ENCODE data around the gene PLA2G3. TPM values are rescaled to one million over a fixed set of nuclear protein-coding genes. Genes with fewer than 3 reads are reported as not detected.
A peak's percentile ranks its signal among the peaks of the same experiment; 100 is the strongest.

Gene PLA2G3
- total RNA-seq, 1 donor = 0.36 TPM

DNA sequence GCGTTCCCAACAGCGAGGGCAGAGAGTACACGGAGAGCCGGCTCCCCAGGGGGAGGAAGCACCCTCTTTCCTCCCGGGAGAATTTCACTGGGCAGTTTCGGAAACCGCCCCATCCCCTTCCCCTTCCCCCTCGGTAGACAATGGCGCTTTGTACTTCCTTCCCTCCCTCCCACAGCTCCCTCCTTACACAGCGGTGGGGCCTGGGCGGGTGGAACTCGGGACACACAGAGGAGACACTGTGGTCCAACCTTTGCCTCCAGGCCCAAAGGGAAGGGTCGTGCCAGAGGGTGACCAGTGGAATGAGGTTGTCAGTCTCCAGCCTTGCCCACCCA is 54.8 kb downstream of the PLA2G3 start:
- H3K36me3 ChIP-seq (ENCODE audit: insufficient read depth, low read length) = peaks cover 58% of the 10 kb centered on the region
- H3K4me3 ChIP-seq (ENCODE audit: insufficient read depth, low read length) = peak overlapping the region; percentile 95
- TF ChIP-seq, protein P1, sequence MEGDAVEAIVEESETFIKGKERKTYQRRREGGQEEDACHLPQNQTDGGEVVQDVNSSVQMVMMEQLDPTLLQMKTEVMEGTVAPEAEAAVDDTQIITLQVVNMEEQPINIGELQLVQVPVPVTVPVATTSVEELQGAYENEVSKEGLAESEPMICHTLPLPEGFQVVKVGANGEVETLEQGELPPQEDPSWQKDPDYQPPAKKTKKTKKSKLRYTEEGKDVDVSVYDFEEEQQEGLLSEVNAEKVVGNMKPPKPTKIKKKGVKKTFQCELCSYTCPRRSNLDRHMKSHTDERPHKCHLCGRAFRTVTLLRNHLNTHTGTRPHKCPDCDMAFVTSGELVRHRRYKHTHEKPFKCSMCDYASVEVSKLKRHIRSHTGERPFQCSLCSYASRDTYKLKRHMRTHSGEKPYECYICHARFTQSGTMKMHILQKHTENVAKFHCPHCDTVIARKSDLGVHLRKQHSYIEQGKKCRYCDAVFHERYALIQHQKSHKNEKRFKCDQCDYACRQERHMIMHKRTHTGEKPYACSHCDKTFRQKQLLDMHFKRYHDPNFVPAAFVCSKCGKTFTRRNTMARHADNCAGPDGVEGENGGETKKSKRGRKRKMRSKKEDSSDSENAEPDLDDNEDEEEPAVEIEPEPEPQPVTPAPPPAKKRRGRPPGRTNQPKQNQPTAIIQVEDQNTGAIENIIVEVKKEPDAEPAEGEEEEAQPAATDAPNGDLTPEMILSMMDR (IDR thresholded peaks at IDR 0.05; ENCODE audit: extremely low read depth, low read depth, low read length) = no peak
- no peaks in the 10 kb centered on the region for H3K27me3 ChIP-seq (ENCODE audit: insufficient read depth, low read length)
- peak overlapping the region; percentile 93 for H3K4me2 ChIP-seq (ENCODE audit: insufficient read depth, low read length)
- DNase-seq (ENCODE audit: insufficient read length, low spot score, missing footprints) = peak; percentile 68
- no peaks in the 10 kb centered on the region for H3K9me3 ChIP-seq (ENCODE audit: low read depth, low read length)
- H3K4me1 ChIP-seq (ENCODE audit: insufficient read depth, low read length) = peaks cover 35% of the 10 kb centered on the region
- peak overlapping the region; percentile 61 for H3K27ac ChIP-seq (ENCODE audit: low read depth, low read length)
- H2AFZ ChIP-seq (ENCODE audit: low read length) = no peak overlapping the region
- H4K20me1 ChIP-seq (ENCODE audit: insufficient read depth, low read length) = peaks cover 61% of the 10 kb centered on the region
- H3K79me2 ChIP-seq (ENCODE audit: insufficient read depth, low read length) = peaks cover 89% of the 10 kb centered on the region

DNA sequence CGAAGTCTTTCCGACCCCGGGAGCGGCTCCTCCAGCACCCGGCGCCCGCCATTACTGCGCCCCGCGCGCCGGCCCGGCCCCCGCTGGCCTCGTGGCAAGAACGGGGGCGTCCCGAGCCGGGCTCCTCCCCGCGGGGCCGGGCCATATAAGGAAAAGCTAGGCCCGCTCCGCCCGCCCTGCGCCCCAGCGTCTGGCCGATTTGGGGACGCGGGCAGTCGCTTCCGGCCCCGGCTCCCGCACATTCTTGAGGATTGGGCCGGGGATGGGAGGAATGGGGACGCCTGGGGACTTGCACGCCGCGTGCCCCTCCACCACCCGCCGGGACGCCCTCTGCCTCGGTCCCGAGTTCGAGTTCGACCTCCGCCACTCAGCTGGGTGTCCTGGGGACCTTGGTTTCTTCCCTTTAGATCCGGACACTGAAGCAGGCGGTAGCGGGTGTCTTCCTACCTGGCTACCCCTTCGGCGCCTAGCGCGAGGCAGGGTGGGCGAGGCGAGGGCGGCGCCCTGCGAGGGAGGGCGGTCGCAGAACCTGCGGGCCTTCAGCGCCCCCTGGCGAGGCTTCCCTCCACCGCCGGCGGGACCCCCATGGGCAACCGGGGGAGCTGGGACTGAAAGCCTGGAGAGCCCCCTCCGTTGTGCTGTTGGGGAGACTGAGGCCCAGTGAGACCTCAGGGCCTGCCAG is 55.4 kb downstream of the PLA2G3 start:
- no peaks in the 10 kb centered on the region for H3K27me3 ChIP-seq (ENCODE audit: insufficient read depth, low read length)
- no peaks in the 10 kb centered on the region for H3K9me3 ChIP-seq (ENCODE audit: low read depth, low read length)
- peak overlapping the region; percentile 66 for H2AFZ ChIP-seq (ENCODE audit: low read length)
- TF ChIP-seq, protein P1 (IDR thresholded peaks at IDR 0.05; ENCODE audit: extremely low read depth, low read depth, low read length) = peak; percentile 62
- peak overlapping the region; percentile 62 for H3K27ac ChIP-seq (ENCODE audit: low read depth, low read length)
- peak; percentile 99 for DNase-seq (ENCODE audit: insufficient read length, low spot score, missing footprints)
- peaks cover 86% of the 10 kb centered on the region for H3K79me2 ChIP-seq (ENCODE audit: insufficient read depth, low read length)
- H3K4me3 ChIP-seq (ENCODE audit: insufficient read depth, low read length) = peak overlapping the region; percentile 95
- H3K36me3 ChIP-seq (ENCODE audit: insufficient read depth, low read length) = peaks cover 55% of the 10 kb centered on the region
- peaks cover 58% of the 10 kb centered on the region for H4K20me1 ChIP-seq (ENCODE audit: insufficient read depth, low read length)
- H3K4me1 ChIP-seq (ENCODE audit: insufficient read depth, low read length) = peaks cover 35% of the 10 kb centered on the region
- peak overlapping the region; percentile 93 for H3K4me2 ChIP-seq (ENCODE audit: insufficient read depth, low read length)

Small RNA genes within 50 kb of the gene (small RNA-seq; reads per million reads assigned to genes)
- gene MIR3928 = 2.8 reads per million, percentile 76 among the genes with 10 or more reads in this experiment

Other genes with a start within 250 kb of the PLA2G3 start
- 12.4 and 17.0 TPM in 2 replicates for gene MORC2, start 171.7 kb downstream of the PLA2G3 start, total RNA-seq
- gene TUG1, start 171.2 kb downstream of the PLA2G3 start, total RNA-seq = 71.9 and 74.6 TPM in 2 replicates
- gene SMTN, start 59.2 kb downstream of the PLA2G3 start, total RNA-seq = 30.6 and 31.5 TPM in 2 replicates
- gene SELENOM, start 32.9 kb downstream of the PLA2G3 start, total RNA-seq = 140 and 157 TPM in 2 replicates
- gene INPP5J, start 17.5 kb downstream of the PLA2G3 start, total RNA-seq = under 0.01 and 0.36 TPM in 2 replicates
- 48.0 and 51.8 TPM in 2 replicates for gene RNF185, start 19.7 kb upstream of the PLA2G3 start, total RNA-seq
- 25.0 and 29.8 TPM in 2 replicates for gene LIMK2, start 71.8 kb upstream of the PLA2G3 start, total RNA-seq
- gene PIK3IP1, start 152.0 kb upstream of the PLA2G3 start, total RNA-seq = 31.5 and 40.1 TPM in 2 replicates
- gene PATZ1, start 205.8 kb upstream of the PLA2G3 start, total RNA-seq = 13.8 and 15.2 TPM in 2 replicates